HepG2 (cell line): ENCODE measurements around the gene TSHZ2. TPM values are rescaled to one million over a fixed set of nuclear protein-coding genes. Genes with fewer than 3 reads are reported as not detected.

ENCODE experiments used
- ATAC-seq: fragments of 200-7000 bp; cut with Tn5 transposase; 3 replicates; pipeline ENCODE4 v1.9.1; 2020; ENCODE audit warnings: mild to moderate bottlenecking, moderate library complexity
- BruUV-seq: library from RNA; stranded (reverse); fragments of 400-500 nt; replicated peaks from 2 replicates; lab custom pipeline; 2021; lab: Mats Ljungman, UMichigan
- CTCF ChIA-PET: fragments of 300-600 bp; formaldehyde crosslinking; extraction: SDS; loops from one replicate; lab custom pipeline; 2021; ENCODE audit warnings: low total read pairs, inconsistent platforms, low intra/inter-chr PET ratio; lab: Yijun Ruan, JAX
- POLR2A ChIA-PET: fragments of 350-600 bp; sonication (Branson Sonifier 250); formaldehyde crosslinking; loops from one replicate; lab custom pipeline; 2020; ENCODE audit warnings: antibody characterized with exemption, inconsistent platforms; lab: Yijun Ruan, JAX
- DNase-seq: peaks from one replicate; pipeline ENCODE4 v3.0.0-alpha.2; 2015; ENCODE audit warnings: low spot score
- FAIRE-seq: peaks from 3 replicates; lab custom pipeline; 2011; peaks lifted over from hg19 to GRCh38; lab: Jason Lieb, UNC
- H2AFZ ChIP-seq: one replicate; pipeline ENCODE4 v1.6.1; 2011; ENCODE audit warnings: low read length, inconsistent platforms
- H3K27ac ChIP-seq: fragments of 300-600 bp; 3 replicates; pipeline ENCODE4 v1.8.0; 2011; ENCODE audit warnings: mixed run types, mild to moderate bottlenecking, mixed read lengths, low read length, inconsistent platforms; ENCODE audit not compliant: insufficient read depth; ENCODE audit errors: extremely low read length
- H3K27me3 ChIP-seq, 2 experiments: fragments of 200-600 bp in 1 of 2; 2 replicates in 1 of 2; 3 replicates in 1 of 2; pipeline versions ENCODE4 v1.6.0 to v1.8.0; 2011; ENCODE audit warnings: low read length in 2 of 2, mild to moderate bottlenecking in 2 of 2, moderate library complexity in 2 of 2, inconsistent platforms in 1 of 2; ENCODE audit not compliant: insufficient read depth in 2 of 2, control insufficient read depth in 1 of 2
- H3K36me3 ChIP-seq, 2 experiments: fragments of 200-600 bp in 1 of 2; replicated peaks in 1 of 2; 2 replicates in 1 of 2; 3 replicates in 1 of 2; pipeline versions ENCODE4 v1.5.1 to v1.8.0; 2011; ENCODE audit warnings: low read length in 2 of 2, inconsistent platforms in 1 of 2; ENCODE audit not compliant: insufficient read depth in 2 of 2, control insufficient read depth in 1 of 2
- H3K4me1 ChIP-seq: 2 replicates; pipeline ENCODE4 v1.5.1; 2012; ENCODE audit warnings: low read length, inconsistent platforms; ENCODE audit not compliant: insufficient read depth
- H3K4me2 ChIP-seq: 2 replicates; pipeline ENCODE4 v1.6.0; 2011; ENCODE audit warnings: low read depth, low read length, inconsistent platforms
- H3K4me3 ChIP-seq, 3 experiments: fragments of 200-600 bp in 1 of 3; sonication (generic), shearing (Covaris generic) in 1 of 3; replicated peaks in 1 of 3; 2 replicates each; pipeline ENCODE4 v1.5.1; 2011 to 2016; ENCODE audit warnings: low read length in 3 of 3, inconsistent platforms in 2 of 3, low read depth in 2 of 3, mild to moderate bottlenecking in 2 of 3, control low read depth in 1 of 3, mixed read lengths in 1 of 3; ENCODE audit not compliant: insufficient read depth in 1 of 3
- H3K79me2 ChIP-seq: one replicate; pipeline ENCODE4 v1.6.1; 2011; ENCODE audit warnings: low read length, inconsistent platforms; ENCODE audit not compliant: insufficient read depth
- H3K9ac ChIP-seq: 2 replicates; pipeline ENCODE4 v1.6.0; 2011; ENCODE audit warnings: mild to moderate bottlenecking, low read depth, low read length, inconsistent platforms; ENCODE audit not compliant: insufficient read depth
- H3K9me3 ChIP-seq: 2 replicates; pipeline ENCODE4 v1.5.1; 2012; ENCODE audit warnings: mild to moderate bottlenecking, low read length
- H4K20me1 ChIP-seq: 2 replicates; pipeline ENCODE4 v1.6.0; 2011; ENCODE audit warnings: inconsistent platforms, mild to moderate bottlenecking, low read length, moderate library complexity; ENCODE audit not compliant: insufficient read depth
- CCDC6 ChIP-seq: sonication (generic); formaldehyde crosslinking; IDR thresholded peaks from 2 replicates; pipeline ENCODE4 v1.8.1; 2022; ENCODE audit warnings: mild to moderate bottlenecking, missing genetic modification reagents, moderate library complexity
- MAFF ChIP-seq: IDR thresholded peaks from 2 replicates; pipeline ENCODE4 v1.6.1; 2011; ENCODE audit warnings: low read depth, low read length, improper control_type of control experiment
- MBD4 ChIP-seq: IDR thresholded peaks from 2 replicates; pipeline ENCODE4 v1.6.1; 2012; ENCODE audit warnings: low read length, inconsistent platforms, borderline replicate concordance
- MTF2 ChIP-seq: sonication (generic); formaldehyde crosslinking; IDR thresholded peaks from 2 replicates; pipeline ENCODE4 v1.5.0; 2020; ENCODE audit warnings: missing genetic modification reagents, borderline replicate concordance
- ZNF18 ChIP-seq: sonication (generic); formaldehyde crosslinking; IDR thresholded peaks from 2 replicates; pipeline ENCODE4 v1.8.0; 2022; ENCODE audit warnings: mild to moderate bottlenecking, missing genetic modification reagents; ENCODE audit not compliant: insufficient replicate concordance
- ZNF264 ChIP-seq: sonication (generic); formaldehyde crosslinking; IDR thresholded peaks from 2 replicates; pipeline ENCODE4 v1.4.0; 2020; ENCODE audit warnings: missing genetic modification reagents
- WGBS: methylation state at CpG from one replicate; pipeline ENCODE4 v1.1.6; 2017; ENCODE audit warnings: low lambda C conversion rate; 5-methylcytosine and 5-hydroxymethylcytosine counted together
- in situ Hi-C: cut with HindIII; loops from 2 replicates; pipeline ENCODE4 v1.10.0; 2017; ENCODE audit warnings: low pct_unique_long_range_greater_than_20kb; ENCODE audit not compliant: extremely low pct_ligation_motif_present
- intact Hi-C: fragments of 100-400 bp; cut with micrococcal nuclease; formaldehyde crosslinking; loops from one replicate; pipeline ENCODE4 v1.10.0; 2022; ENCODE audit not compliant: unreplicated experiment
- polyA plus RNA-seq, 8 experiments: library from polyadenylated mRNA; depleted of rRNA in 3 of 8; stranded (reverse) in 7 of 8; unstranded in 1 of 8; fragments of >200 nt; fragmentation: Illumina TruSeq in 4 of 8; extraction: Trizol in 4 of 8; gene quantifications; 2 replicates each; pipeline versions ENCODE4 v1.2.1 to v1.2.3, GENCODE V29; 2011 to 2016; ENCODE audit warnings: low read depth in 4 of 8, missing spikeins in 1 of 8, mixed read lengths in 1 of 8; ENCODE audit not compliant: insufficient read depth in 1 of 8
- total RNA-seq, 5 experiments: library from RNA; depleted of rRNA; stranded (reverse); fragments of >200 nt; fragmentation: Illumina TruSeq; extraction: Trizol; gene quantifications; 2 replicates each; pipeline ENCODE4 v1.2.3, GENCODE V29; 2016; ENCODE audit warnings: low read depth in 1 of 5
- TF ChIP-seq, protein P1 (sequence below): sonication (generic); formaldehyde crosslinking; IDR thresholded peaks from 2 replicates; pipeline ENCODE4 v1.4.0; 2020; ENCODE audit warnings: missing genetic modification reagents, borderline replicate concordance
- TF ChIP-seq, protein P2 (sequence below): sonication (generic); formaldehyde crosslinking; IDR thresholded peaks from 2 replicates; pipeline ENCODE4 v1.4.0; 2020; ENCODE audit warnings: missing genetic modification reagents
- TF ChIP-seq, protein P3 (sequence below): sonication (generic); formaldehyde crosslinking; IDR thresholded peaks from 2 replicates; pipeline ENCODE4 v1.5.1; 2020; ENCODE audit warnings: mild to moderate bottlenecking, missing genetic modification reagents

The TSHZ2 gene
- total and polyA plus RNA-seq, 2 of the 13 experiments (the other 11 are each of a cell fraction or from before 2014, with no cell fraction given), result 0.01 TPM; not detected in 1

DNA sequence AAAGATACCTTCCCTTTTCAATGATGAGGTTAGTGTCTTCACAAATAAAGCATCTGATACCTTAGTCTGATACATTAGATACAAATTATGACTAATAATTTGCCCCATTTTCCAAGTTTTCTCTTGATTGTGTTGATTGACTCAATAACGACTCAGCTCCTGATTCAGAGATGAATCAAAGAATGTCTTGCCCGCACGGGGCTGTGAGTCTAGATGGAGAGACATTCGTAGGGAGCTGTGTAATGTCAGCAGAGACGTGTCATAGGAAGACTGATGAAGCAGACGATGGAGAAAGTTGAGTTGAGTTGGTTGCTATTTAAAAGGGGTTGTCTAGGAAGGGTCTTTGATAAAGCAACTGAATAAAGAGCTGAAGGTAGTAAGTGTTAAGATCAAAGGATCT, 78.2 kb downstream of the TSHZ2 start (continued):
- no peak for TF ChIP-seq ZNF264 (CRISPR knock-in tag)

DNA sequence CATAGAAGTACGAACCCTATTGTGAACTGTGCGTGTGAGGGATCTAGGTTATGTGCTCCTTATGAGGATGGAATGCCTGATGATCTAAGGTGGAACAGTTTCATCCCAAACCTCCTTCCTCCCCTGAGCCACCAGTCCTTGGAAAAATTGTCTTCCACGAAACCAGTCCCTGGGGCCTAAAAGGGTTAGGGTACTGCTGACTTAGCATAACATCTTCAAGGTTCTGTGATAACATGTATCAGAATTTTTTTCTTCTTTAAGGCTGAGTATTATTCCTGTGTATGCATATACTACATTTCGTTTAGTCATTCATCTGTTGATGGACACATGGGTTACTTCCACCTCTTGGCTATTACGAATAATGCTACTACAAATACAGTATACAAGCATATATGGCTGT, 80.2 kb downstream of the TSHZ2 start:
- Histone ChIP-seq H3K27ac (no peak overlapping the region), H3K9me3 (no peaks in the 10 kb centered on the region), H3K79me2 (no peaks in the 10 kb centered on the region), H3K27me3 (no peaks in the 10 kb centered on the region), H3K4me3 (no peak overlapping the region), H3K36me3 (no peaks in the 10 kb centered on the region), H3K4me2 (no peak overlapping the region), H2AFZ (no peak overlapping the region), H3K4me1 (no peaks in the 10 kb centered on the region), H3K9ac (no peak overlapping the region), H4K20me1 (no peaks in the 10 kb centered on the region)
- ATAC-seq, result no peak
- no peak for DNase-seq
- in situ Hi-C loops (no loop called here), intact Hi-C loops (no loop called here)
- ChIA-PET POLR2A (no interaction called here), CTCF (no interaction called here)
- 38% methylated on average over 5 of the region's 5 CpGs for WGBS
- no TSS peak for BruUV-seq
- no peak for FAIRE-seq
- TF ChIP-seq ZNF18 (CRISPR knock-in tag) (no peak), MAFF (peak; percentile 77), MTF2 (CRISPR knock-in tag) (no peak), MBD4 (no peak), CCDC6 (CRISPR knock-in tag) (no peak)
- TF ChIP-seq, protein P1, sequence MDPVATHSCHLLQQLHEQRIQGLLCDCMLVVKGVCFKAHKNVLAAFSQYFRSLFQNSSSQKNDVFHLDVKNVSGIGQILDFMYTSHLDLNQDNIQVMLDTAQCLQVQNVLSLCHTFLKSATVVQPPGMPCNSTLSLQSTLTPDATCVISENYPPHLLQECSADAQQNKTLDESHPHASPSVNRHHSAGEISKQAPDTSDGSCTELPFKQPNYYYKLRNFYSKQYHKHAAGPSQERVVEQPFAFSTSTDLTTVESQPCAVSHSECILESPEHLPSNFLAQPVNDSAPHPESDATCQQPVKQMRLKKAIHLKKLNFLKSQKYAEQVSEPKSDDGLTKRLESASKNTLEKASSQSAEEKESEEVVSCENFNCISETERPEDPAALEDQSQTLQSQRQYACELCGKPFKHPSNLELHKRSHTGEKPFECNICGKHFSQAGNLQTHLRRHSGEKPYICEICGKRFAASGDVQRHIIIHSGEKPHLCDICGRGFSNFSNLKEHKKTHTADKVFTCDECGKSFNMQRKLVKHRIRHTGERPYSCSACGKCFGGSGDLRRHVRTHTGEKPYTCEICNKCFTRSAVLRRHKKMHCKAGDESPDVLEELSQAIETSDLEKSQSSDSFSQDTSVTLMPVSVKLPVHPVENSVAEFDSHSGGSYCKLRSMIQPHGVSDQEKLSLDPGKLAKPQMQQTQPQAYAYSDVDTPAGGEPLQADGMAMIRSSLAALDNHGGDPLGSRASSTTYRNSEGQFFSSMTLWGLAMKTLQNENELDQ (CRISPR knock-in tag), result no peak
- TF ChIP-seq, protein P2, sequence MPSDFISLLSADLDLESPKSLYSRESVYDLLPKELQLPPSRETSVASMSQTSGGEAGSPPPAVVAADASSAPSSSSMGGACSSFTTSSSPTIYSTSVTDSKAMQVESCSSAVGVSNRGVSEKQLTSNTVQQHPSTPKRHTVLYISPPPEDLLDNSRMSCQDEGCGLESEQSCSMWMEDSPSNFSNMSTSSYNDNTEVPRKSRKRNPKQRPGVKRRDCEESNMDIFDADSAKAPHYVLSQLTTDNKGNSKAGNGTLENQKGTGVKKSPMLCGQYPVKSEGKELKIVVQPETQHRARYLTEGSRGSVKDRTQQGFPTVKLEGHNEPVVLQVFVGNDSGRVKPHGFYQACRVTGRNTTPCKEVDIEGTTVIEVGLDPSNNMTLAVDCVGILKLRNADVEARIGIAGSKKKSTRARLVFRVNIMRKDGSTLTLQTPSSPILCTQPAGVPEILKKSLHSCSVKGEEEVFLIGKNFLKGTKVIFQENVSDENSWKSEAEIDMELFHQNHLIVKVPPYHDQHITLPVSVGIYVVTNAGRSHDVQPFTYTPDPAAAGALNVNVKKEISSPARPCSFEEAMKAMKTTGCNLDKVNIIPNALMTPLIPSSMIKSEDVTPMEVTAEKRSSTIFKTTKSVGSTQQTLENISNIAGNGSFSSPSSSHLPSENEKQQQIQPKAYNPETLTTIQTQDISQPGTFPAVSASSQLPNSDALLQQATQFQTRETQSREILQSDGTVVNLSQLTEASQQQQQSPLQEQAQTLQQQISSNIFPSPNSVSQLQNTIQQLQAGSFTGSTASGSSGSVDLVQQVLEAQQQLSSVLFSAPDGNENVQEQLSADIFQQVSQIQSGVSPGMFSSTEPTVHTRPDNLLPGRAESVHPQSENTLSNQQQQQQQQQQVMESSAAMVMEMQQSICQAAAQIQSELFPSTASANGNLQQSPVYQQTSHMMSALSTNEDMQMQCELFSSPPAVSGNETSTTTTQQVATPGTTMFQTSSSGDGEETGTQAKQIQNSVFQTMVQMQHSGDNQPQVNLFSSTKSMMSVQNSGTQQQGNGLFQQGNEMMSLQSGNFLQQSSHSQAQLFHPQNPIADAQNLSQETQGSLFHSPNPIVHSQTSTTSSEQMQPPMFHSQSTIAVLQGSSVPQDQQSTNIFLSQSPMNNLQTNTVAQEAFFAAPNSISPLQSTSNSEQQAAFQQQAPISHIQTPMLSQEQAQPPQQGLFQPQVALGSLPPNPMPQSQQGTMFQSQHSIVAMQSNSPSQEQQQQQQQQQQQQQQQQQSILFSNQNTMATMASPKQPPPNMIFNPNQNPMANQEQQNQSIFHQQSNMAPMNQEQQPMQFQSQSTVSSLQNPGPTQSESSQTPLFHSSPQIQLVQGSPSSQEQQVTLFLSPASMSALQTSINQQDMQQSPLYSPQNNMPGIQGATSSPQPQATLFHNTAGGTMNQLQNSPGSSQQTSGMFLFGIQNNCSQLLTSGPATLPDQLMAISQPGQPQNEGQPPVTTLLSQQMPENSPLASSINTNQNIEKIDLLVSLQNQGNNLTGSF, result no peak
- TF ChIP-seq, protein P3, sequence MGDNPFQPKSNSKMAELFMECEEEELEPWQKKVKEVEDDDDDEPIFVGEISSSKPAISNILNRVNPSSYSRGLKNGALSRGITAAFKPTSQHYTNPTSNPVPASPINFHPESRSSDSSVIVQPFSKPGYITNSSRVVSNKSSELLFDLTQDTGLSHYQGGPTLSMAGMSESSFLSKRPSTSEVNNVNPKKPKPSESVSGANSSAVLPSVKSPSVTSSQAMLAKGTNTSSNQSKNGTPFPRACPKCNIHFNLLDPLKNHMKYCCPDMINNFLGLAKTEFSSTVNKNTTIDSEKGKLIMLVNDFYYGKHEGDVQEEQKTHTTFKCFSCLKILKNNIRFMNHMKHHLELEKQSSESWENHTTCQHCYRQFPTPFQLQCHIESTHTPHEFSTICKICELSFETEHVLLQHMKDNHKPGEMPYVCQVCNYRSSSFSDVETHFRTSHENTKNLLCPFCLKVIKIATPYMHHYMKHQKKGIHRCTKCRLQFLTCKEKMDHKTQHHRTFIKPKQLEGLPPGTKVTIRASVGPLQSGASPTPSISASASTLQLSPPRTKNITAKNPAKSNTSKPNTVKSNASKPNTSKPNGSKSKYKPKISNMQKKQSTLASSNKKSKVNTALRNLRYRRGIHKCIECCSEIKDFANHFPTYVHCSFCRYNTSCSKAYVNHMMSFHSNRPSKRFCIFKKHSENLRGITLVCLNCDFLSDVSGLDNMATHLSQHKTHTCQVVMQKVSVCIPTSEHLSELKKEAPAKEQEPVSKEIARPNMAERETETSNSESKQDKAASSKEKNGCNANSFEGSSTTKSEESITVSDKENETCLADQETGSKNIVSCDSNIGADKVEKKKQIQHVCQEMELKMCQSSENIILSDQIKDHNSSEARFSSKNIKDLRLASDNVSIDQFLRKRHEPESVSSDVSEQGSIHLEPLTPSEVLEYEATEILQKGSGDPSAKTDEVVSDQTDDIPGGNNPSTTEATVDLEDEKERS (CRISPR knock-in tag), result no peak
